OCI-LY7 (cell line): Measurements from ENCODE around the gene ZBTB16. TPM values are rescaled to one million over a fixed set of nuclear protein-coding genes. Genes with fewer than 3 reads are reported as not detected.

Experiments used
- BruUV-seq: library from RNA; stranded (reverse); fragments of 400-500 nt; replicated peaks from 2 replicates; lab custom pipeline; 2021; lab: Mats Ljungman, UMichigan
- CTCF ChIA-PET: fragments of 300-600 bp; sonication (Branson Sonifier 250); formaldehyde crosslinking; loops from one replicate; lab custom pipeline; 2022; ENCODE audit warnings: antibody characterized with exemption; ENCODE audit not compliant: unreplicated experiment; lab: Charles Lee
- POLR2A ChIA-PET: fragments of 300-600 bp; sonication (Branson Sonifier 250); formaldehyde crosslinking; loops from one replicate; lab custom pipeline; 2022; ENCODE audit warnings: antibody characterized with exemption; lab: Charles Lee
- DNase-seq: peaks from one replicate; pipeline ENCODE4 v3.0.0-alpha.2; 2015; ENCODE audit warnings: low spot score
- H2AFZ ChIP-seq: fragments of 200-600 bp; sonication (generic), shearing (Covaris generic); 2 replicates; pipeline ENCODE4 v1.6.1; 2014; ENCODE audit warnings: mild to moderate bottlenecking, antibody characterized with exemption, low read length, moderate library complexity
- H3K27ac ChIP-seq: fragments of 200-600 bp; sonication (generic); 2 replicates; pipeline ENCODE4 v1.5.1; 2014; ENCODE audit warnings: mixed run types, low read depth, mild to moderate bottlenecking, moderate library complexity, low read length, inconsistent platforms; ENCODE audit not compliant: poor library complexity, severe bottlenecking
- H3K36me3 ChIP-seq: fragments of 200-600 bp; sonication (generic); 2 replicates; pipeline ENCODE4 v1.6.1; 2014; ENCODE audit warnings: mild to moderate bottlenecking, antibody characterized with exemption, low read length, moderate library complexity, mixed read lengths; ENCODE audit not compliant: insufficient read depth
- H3K4me1 ChIP-seq: fragments of 200-600 bp; sonication (generic); 2 replicates; pipeline ENCODE4 v1.5.1; 2014; ENCODE audit warnings: mild to moderate bottlenecking, low read length; ENCODE audit not compliant: insufficient read depth, poor library complexity, severe bottlenecking
- H3K4me2 ChIP-seq: fragments of 200-600 bp; sonication (generic); 2 replicates; pipeline ENCODE4 v1.6.1; 2014; ENCODE audit warnings: mild to moderate bottlenecking, low read length
- H3K4me3 ChIP-seq: fragments of 200-600 bp; sonication (generic); 2 replicates; pipeline ENCODE4 v1.5.1; 2014; ENCODE audit warnings: mild to moderate bottlenecking, low read depth, low read length; ENCODE audit not compliant: poor library complexity, severe bottlenecking
- H3K79me2 ChIP-seq: fragments of 200-600 bp; sonication (generic); 2 replicates; pipeline ENCODE4 v1.6.1; 2016; ENCODE audit warnings: low read depth, mild to moderate bottlenecking, low read length, moderate library complexity, mixed read lengths; ENCODE audit not compliant: insufficient read depth
- H3K9me2 ChIP-seq: fragments of 200-600 bp; sonication (generic); 2 replicates; pipeline ENCODE4 v1.6.1; 2016; ENCODE audit warnings: mild to moderate bottlenecking, low read length, mixed read lengths; ENCODE audit not compliant: insufficient read depth
- H3K9me3 ChIP-seq: fragments of 200-600 bp; sonication (generic); 2 replicates; pipeline ENCODE4 v1.6.1; 2014; ENCODE audit warnings: mild to moderate bottlenecking, mixed run types, low read length, mixed read lengths
- H4K20me1 ChIP-seq: fragments of 200-600 bp; sonication (generic); 2 replicates; pipeline ENCODE4 v1.6.1; 2014; ENCODE audit warnings: mild to moderate bottlenecking, antibody characterized with exemption, low read length, moderate library complexity, mixed read lengths; ENCODE audit not compliant: insufficient read depth
- CTCF ChIP-seq: fragments of 200-600 bp; sonication (generic); conservative IDR thresholded peaks from 2 replicates; pipeline ENCODE4 v1.5.1; 2014; ENCODE audit warnings: mild to moderate bottlenecking, antibody characterized with exemption, low read length, moderate library complexity, mixed read lengths
- EZH2phosphoT487 ChIP-seq: fragments of 200-600 bp; sonication (generic); IDR thresholded peaks from 2 replicates; pipeline ENCODE4 v1.6.1; 2018; ENCODE audit warnings: low read depth, borderline replicate concordance, mild to moderate bottlenecking, mixed run types, antibody characterized with exemption, low read length, moderate library complexity, mixed read lengths
- intact Hi-C: fragments of 100-400 bp; cut with micrococcal nuclease; formaldehyde crosslinking; loops from one replicate; pipeline ENCODE4 v1.10.0; 2022; ENCODE audit not compliant: unreplicated experiment
- total RNA-seq, 2 experiments: library from RNA; depleted of rRNA in 1 of 2; stranded (reverse); fragments of >200 nt in 1 of 2; shearing (Covaris generic) in 1 of 2; gene quantifications; 2 replicates each; pipeline ENCODE4 v1.2.3, GENCODE V29; 2014 to 2022

Gene ZBTB16
- total RNA-seq, 2 experiments from 2014 or later: not detected

DNA sequence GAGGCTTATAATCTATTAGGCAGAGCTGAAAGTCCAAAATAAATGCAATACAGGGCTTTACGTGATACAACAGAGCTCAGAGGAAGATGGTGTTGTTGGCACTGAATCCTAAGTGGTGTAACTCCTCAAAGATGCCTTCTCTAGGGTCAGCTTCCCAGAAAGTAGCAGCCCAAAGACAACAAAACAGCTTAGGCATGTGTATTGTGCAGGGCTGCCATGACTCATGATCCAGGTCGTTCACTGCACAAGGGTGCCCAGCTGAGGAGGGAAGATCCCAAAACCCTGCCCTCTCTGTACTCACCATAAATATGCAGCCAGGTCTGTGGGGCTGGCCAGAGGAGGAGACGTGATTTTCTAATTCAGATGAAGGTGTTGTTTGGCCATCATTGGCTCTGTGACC is 177.3 kb downstream of the ZBTB16 start:
- ChIA-PET POLR2A (no interaction called here), CTCF (no interaction called here)
- intact Hi-C loops: no loop called here

DNA sequence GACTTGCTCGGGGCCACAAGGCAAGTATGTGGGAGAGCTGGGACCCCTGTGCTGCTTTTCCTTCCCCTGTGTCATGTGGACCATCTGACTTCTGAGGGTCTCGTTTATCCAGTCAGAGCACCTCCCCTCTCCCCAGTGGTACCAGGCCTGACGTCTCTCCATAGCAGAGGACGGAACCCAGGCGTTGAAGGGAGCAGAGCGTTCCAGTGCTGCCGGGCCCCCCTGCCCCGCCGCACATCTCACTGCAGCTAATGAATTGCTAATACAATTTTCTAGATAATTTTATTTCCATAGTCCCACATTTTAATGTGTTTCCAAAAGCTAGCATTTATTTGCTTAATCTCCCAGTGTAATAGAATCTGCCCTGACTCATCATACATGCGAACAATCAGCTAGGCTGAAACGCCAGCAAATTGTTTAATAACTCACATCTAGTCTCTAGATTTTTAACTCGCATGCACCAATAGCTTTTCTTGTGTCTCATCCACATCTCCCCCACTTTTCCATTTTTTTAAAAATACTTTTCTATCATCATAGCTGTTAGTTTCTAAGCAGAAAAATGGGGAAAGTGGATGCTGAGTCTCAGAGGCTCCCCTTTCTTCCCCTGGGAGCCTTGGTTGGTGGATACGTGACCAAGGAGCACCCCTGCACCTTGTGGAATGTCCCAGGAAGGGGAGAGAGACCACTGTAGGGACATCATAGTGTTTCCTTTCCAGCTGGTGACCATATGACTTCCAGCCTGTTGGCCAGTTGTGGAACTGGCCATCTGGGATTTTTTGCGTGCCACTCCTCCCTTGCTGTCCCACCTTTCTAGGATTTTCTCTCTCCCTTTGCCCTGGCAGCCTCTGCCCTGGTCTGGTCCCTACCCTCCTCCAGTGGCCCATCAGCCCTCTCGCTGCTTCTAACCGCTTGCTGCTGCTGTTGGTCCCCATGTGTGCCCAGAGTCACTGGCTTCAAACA is 178.1 kb downstream of the ZBTB16 start:
- ChIA-PET CTCF (no interaction called here), POLR2A (no interaction called here)
- Histone ChIP-seq H4K20me1 (no peaks in the 10 kb centered on the region), H3K36me3 (no peaks in the 10 kb centered on the region), H3K4me1 (no peaks in the 10 kb centered on the region), H3K27ac (no peak overlapping the region), H2AFZ (no peak overlapping the region), H3K9me3 (no peaks in the 10 kb centered on the region), H3K9me2 (no peaks in the 10 kb centered on the region), H3K79me2 (no peaks in the 10 kb centered on the region), H3K4me2 (no peak overlapping the region), H3K4me3 (no peak overlapping the region)
- no peak for DNase-seq
- TF ChIP-seq EZH2phosphoT487 (no peak), CTCF (no peak)
- intact Hi-C loops: no loop called here
- BruUV-seq: no TSS peak

More for the DNA sequence above, 177.3 kb downstream of the ZBTB16 start:
- no peaks in the 10 kb centered on the region for H3K36me3 ChIP-seq
- no peak overlapping the region for H3K4me2 ChIP-seq
- BruUV-seq: no TSS peak
- H3K4me1 ChIP-seq: no peaks in the 10 kb centered on the region
- no peaks in the 10 kb centered on the region for H3K9me3 ChIP-seq
- no peak overlapping the region for H2AFZ ChIP-seq
- no peaks in the 10 kb centered on the region for H3K79me2 ChIP-seq
- H4K20me1 ChIP-seq: no peaks in the 10 kb centered on the region
- TF ChIP-seq EZH2phosphoT487 (no peak), CTCF (no peak)
- H3K9me2 ChIP-seq: no peaks in the 10 kb centered on the region
- H3K4me3 ChIP-seq: no peak overlapping the region
- no peak for DNase-seq
- H3K27ac ChIP-seq: no peak overlapping the region

DNA sequence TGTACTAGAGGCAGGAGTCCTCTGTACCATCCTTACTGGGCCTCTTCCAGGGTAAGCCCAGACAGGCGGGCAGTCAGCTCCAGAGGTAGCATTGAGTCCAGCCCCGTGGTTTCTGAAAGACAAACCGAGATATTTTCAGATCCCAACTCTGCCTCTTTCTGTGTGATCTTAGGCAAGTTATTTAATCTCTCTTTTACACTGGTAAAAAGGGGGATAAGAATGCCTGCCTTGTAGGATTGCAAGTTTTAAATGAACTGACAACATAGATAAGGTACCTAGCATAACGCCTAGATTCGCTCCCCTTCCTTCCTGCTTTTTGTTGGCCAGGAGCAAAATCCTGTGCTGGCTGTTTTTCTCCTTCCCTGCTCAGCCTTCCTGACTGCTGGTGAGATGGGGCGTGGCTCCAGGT is 180.2 kb downstream of the ZBTB16 start:
- no peaks in the 10 kb centered on the region for H4K20me1 ChIP-seq
- no peak overlapping the region for H3K27ac ChIP-seq
- no peak for DNase-seq
- H3K4me2 ChIP-seq: no peak overlapping the region
- H3K9me3 ChIP-seq: no peaks in the 10 kb centered on the region
- intact Hi-C loops: no loop called here
- H3K79me2 ChIP-seq: no peaks in the 10 kb centered on the region
- no peaks in the 10 kb centered on the region for H3K4me1 ChIP-seq
- H3K4me3 ChIP-seq: no peak overlapping the region
- TF ChIP-seq EZH2phosphoT487 (no peak), CTCF (no peak)
- POLR2A ChIA-PET: no interaction called here
- H3K36me3 ChIP-seq: no peaks in the 10 kb centered on the region
- CTCF ChIA-PET: no interaction called here
- H2AFZ ChIP-seq: no peak overlapping the region
- H3K9me2 ChIP-seq: no peaks in the 10 kb centered on the region
- no TSS peak for BruUV-seq
